KMS-11 (cell line): ENCODE results near the gene ATF7.

Experiments
- H2AFZ ChIP-seq: fragments of 200-600 bp; sonication (generic); 2 replicates; pipeline ENCODE4 v1.6.1; 2016; ENCODE audit warnings: antibody characterized with exemption, mixed run types, low read depth
- H3K27ac ChIP-seq: fragments of 200-600 bp; sonication (generic); 2 replicates; pipeline ENCODE4 v1.6.1; 2016; ENCODE audit warnings: mild to moderate bottlenecking, mixed run types
- H3K27me3 ChIP-seq: fragments of 200-600 bp; sonication (generic); 2 replicates; pipeline ENCODE4 v1.6.1; 2017; ENCODE audit warnings: mild to moderate bottlenecking, low read depth, mixed run types, moderate library complexity; ENCODE audit not compliant: insufficient read depth
- H3K36me3 ChIP-seq: fragments of 200-600 bp; sonication (generic); 2 replicates; pipeline ENCODE4 v1.6.1; 2017; ENCODE audit warnings: mild to moderate bottlenecking, mixed run types; ENCODE audit not compliant: insufficient read depth
- H3K4me1 ChIP-seq: fragments of 200-600 bp; sonication (generic); 2 replicates; pipeline ENCODE4 v1.6.1; 2016; ENCODE audit warnings: mild to moderate bottlenecking, low read depth, mixed run types; ENCODE audit not compliant: poor library complexity, severe bottlenecking
- H3K4me2 ChIP-seq: fragments of 200-600 bp; sonication (generic); 2 replicates; pipeline ENCODE4 v1.7.0; 2016; ENCODE audit warnings: mild to moderate bottlenecking, mixed run types
- H3K4me3 ChIP-seq: fragments of 200-600 bp; sonication (generic); IDR thresholded peaks from 2 replicates; pipeline ENCODE4 v1.6.1; 2017; ENCODE audit warnings: low read depth, low read length, mixed read lengths; ENCODE audit not compliant: insufficient read depth
- H3K79me2 ChIP-seq: fragments of 200-600 bp; sonication (generic); 2 replicates; pipeline ENCODE4 v1.6.1; 2016; ENCODE audit warnings: low read depth, mixed run types; ENCODE audit not compliant: insufficient read depth
- H3K9ac ChIP-seq: fragments of 200-600 bp; sonication (generic); 2 replicates; pipeline ENCODE4 v1.6.1; 2016; ENCODE audit warnings: mild to moderate bottlenecking, mixed run types
- H4K20me1 ChIP-seq: fragments of 200-600 bp; sonication (generic); 2 replicates; pipeline ENCODE4 v1.6.1; 2016; ENCODE audit warnings: mild to moderate bottlenecking, mixed run types; ENCODE audit not compliant: insufficient read depth
- CTCF ChIP-seq: fragments of 200-600 bp; sonication (generic); conservative IDR thresholded peaks from 2 replicates; pipeline ENCODE4 v1.6.1; 2017; ENCODE audit warnings: low read depth, mild to moderate bottlenecking, antibody characterized with exemption, low read length, moderate library complexity, mixed read lengths

The ATF7 gene

GRCh38 chr12:53480491-53481442 is 145.4 kb downstream of the ATF7 start:
- Histone ChIP-seq H3K4me1 (peaks cover 65% of the 10 kb centered on the region), H3K4me3 (no peak overlapping the region), H3K9ac (no peak overlapping the region), H3K79me2 (peaks cover 47% of the 10 kb centered on the region), H4K20me1 (peaks cover 34% of the 10 kb centered on the region), H3K36me3 (peaks cover 62% of the 10 kb centered on the region), H3K27me3 (no peaks in the 10 kb centered on the region), H3K27ac (peak overlapping the region; percentile 33; the same call in 1 of the 2 replicates), H3K4me2 (peak overlapping the region; percentile 86), H2AFZ (no peak overlapping the region)
- no peak for TF ChIP-seq CTCF

- Histone ChIP-seq H3K4me1 (peaks cover 80% of the 10 kb centered on the region), H4K20me1 (peaks cover 34% of the 10 kb centered on the region), H3K27ac (peak overlapping the region; percentile 33), H3K4me3 (no peak overlapping the region), H3K36me3 (peaks cover 73% of the 10 kb centered on the region), H3K79me2 (peaks cover 62% of the 10 kb centered on the region), H3K9ac (no peak overlapping the region), H2AFZ (no peak overlapping the region), H3K4me2 (peak overlapping the region; percentile 86), H3K27me3 (no peaks in the 10 kb centered on the region)
- TF ChIP-seq CTCF: no peak
These were observed 146.9 kb downstream of the ATF7 start for GRCh38 chr12:53479331-53479730.

- peaks cover 66% of the 10 kb centered on the region for H3K79me2 ChIP-seq
- H3K4me2 ChIP-seq: peak overlapping the region; percentile 86
- H4K20me1 ChIP-seq: peaks cover 34% of the 10 kb centered on the region
- TF ChIP-seq CTCF: no peak
- no peak overlapping the region for H2AFZ ChIP-seq
- no peak overlapping the region for H3K9ac ChIP-seq
- H3K27me3 ChIP-seq: no peaks in the 10 kb centered on the region
- no peak overlapping the region for H3K4me3 ChIP-seq
- H3K36me3 ChIP-seq: peaks cover 75% of the 10 kb centered on the region
- peak overlapping the region; percentile 33 for H3K27ac ChIP-seq
- H3K4me1 ChIP-seq: peaks cover 84% of the 10 kb centered on the region
These were observed 147.3 kb downstream of the ATF7 start for GRCh38 chr12:53478865-53479264.

- peaks cover 87% of the 10 kb centered on the region for H3K79me2 ChIP-seq
- no peaks in the 10 kb centered on the region for H3K27me3 ChIP-seq
- H3K4me3 ChIP-seq: no peak overlapping the region
- H2AFZ ChIP-seq: no peak overlapping the region
- peak overlapping the region; percentile 86; the same call in 1 of the 2 replicates for H3K4me2 ChIP-seq
- H3K4me1 ChIP-seq: peaks cover 100% of the 10 kb centered on the region
- H3K9ac ChIP-seq: no peak overlapping the region
- H4K20me1 ChIP-seq: peaks cover 37% of the 10 kb centered on the region
- peaks cover 87% of the 10 kb centered on the region for H3K36me3 ChIP-seq
- peak; percentile 97 for TF ChIP-seq CTCF
- peak overlapping the region; percentile 60; the same call in 1 of the 2 replicates for H3K27ac ChIP-seq
These were observed 149.4 kb downstream of the ATF7 start for GRCh38 chr12:53476769-53477209.
